Skeletal muscle tissue (tissue), 4 donors: Measurements from ENCODE around the gene ATP13A2. TPM values are rescaled to one million over a fixed set of nuclear protein-coding genes. Genes with fewer than 3 reads are reported as not detected.
A peak's percentile ranks its signal among the peaks of the same experiment; 100 is the strongest.

Experiments used
- H3K27ac ChIP-seq: one replicate; pipeline ENCODE4 v1.7.0; 2013; ENCODE audit warnings: mild to moderate bottlenecking, low read depth, low read length, inconsistent platforms
- H3K27me3 ChIP-seq, 3 donors: one replicate each; pipeline ENCODE4 v1.7.0; 2013; ENCODE audit warnings: low read length in 3 of 3; ENCODE audit not compliant: control insufficient read depth in 3 of 3, insufficient read depth in 3 of 3
- H3K36me3 ChIP-seq, 3 donors: one replicate each; pipeline ENCODE4 v1.7.0; 2013; ENCODE audit warnings: low read length in 3 of 3; ENCODE audit not compliant: control insufficient read depth in 3 of 3, insufficient read depth in 3 of 3
- H3K4me1 ChIP-seq, 3 donors: one replicate each; pipeline ENCODE4 v1.7.0; 2013; ENCODE audit warnings: low read length in 3 of 3, mild to moderate bottlenecking in 3 of 3; ENCODE audit not compliant: control insufficient read depth in 3 of 3, insufficient read depth in 3 of 3
- H3K4me3 ChIP-seq, 3 donors: one replicate each; pipeline ENCODE4 v1.7.0; 2013; ENCODE audit warnings: low read length in 3 of 3
- H3K9ac ChIP-seq, 3 donors: one replicate each; pipeline ENCODE4 v1.7.0; 2013; ENCODE audit warnings: low read length in 3 of 3, mild to moderate bottlenecking in 3 of 3, moderate library complexity in 2 of 3, low read depth in 1 of 3
- H3K9me3 ChIP-seq, 3 donors: one replicate each; pipeline ENCODE4 v1.7.0; 2013; ENCODE audit warnings: low read length in 3 of 3; ENCODE audit not compliant: control insufficient read depth in 3 of 3
- total RNA-seq: library from RNA; depleted of rRNA; stranded (reverse); fragments of >200 nt; gene quantifications from one replicate; pipeline ENCODE4 v1.2.3, GENCODE V29; 2014
- donor health status: Osteomylitis.

ATP13A2 gene
- total RNA-seq, 1 donor from 2014 or later = 8.9 TPM

DNA sequence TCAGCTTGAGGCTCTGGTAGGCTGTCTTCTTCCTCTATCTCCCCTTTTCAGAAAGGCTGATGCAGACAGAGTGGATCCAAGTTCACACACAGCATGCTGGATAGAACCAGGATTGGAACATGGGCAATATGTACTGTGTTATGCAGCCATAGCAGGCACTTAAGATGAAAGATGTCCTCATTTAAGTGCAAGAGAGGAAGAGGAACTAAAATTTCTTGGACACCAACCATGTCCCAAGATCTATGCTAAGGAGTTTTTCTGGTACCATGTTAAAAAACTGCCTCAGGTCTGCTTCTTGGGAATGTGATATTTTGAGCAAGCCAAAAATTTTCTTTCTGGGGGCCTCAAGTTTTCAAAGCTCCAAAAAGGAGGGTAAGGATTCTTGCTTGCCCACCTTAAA is 40.9 kb upstream of the ATP13A2 start:
- Histone ChIP-seq H3K36me3 (peaks cover 4 to 11% (median 8%) of the 10 kb centered on the region in 3 donors), H3K27ac (peak overlapping the region; percentile 96), H3K4me1 (peaks cover 23 to 41% (median 29%) of the 10 kb centered on the region in 3 donors), H3K9ac (peak overlapping the region; percentile 93 to 99 (median 95)), H3K27me3 (no peaks in the 10 kb centered on the region), H3K4me3 (peak overlapping the region; percentile 93 to 99 (median 99)), H3K9me3 (no peaks in the 10 kb centered on the region)

DNA sequence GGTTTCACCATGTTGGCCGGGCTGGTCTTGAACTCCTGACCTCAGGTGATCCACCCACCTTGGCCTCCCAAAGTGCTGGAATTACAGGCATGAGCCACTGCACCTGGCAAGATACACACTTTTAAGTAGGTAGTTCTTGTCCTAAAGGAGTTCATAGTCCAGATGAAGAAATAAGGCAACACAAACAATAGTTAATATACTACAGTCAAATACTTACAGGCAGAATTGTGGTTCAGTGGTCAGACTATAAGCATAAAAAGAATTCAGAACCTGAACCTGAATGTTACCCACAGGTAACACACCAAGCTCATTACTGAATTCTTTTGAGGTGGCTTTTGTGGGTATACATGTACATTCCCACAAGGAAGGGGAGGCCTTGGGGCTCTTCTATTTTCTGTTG is 40.3 kb upstream of the ATP13A2 start:
- Histone ChIP-seq H3K9me3 (no peaks in the 10 kb centered on the region), H3K27ac (no peak overlapping the region), H3K9ac (peak overlapping the region in 1 of 3 donors; percentile 93), H3K27me3 (no peaks in the 10 kb centered on the region), H3K4me3 (no peak overlapping the region), H3K4me1 (peaks cover 23 to 41% (median 29%) of the 10 kb centered on the region in 3 donors), H3K36me3 (peaks cover 4 to 11% (median 8%) of the 10 kb centered on the region in 3 donors)

DNA sequence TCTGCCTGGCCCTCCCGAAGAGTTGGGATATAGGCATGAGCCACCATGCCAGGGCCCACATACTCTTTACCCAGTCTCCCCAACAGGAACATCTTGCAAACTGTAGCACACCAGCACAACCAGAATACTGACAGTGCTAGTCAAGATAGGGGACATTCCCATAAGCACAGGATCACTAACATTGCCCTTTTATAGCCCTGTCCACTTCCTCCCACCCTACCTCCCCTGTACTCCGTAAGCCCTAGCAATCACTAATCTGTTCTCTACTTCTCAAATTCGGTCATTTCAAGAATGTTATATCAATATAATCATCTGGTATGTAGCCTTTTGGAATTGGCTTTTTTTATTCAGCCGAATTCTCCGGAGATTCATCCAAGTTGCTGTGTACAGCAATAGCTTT is 36.2 kb upstream of the ATP13A2 start:
- Histone ChIP-seq H3K4me3 (no peak overlapping the region), H3K36me3 (peaks cover 11 to 21% (median 20%) of the 10 kb centered on the region in 3 donors), H3K9ac (no peak overlapping the region), H3K4me1 (peaks cover 12 to 30% (median 25%) of the 10 kb centered on the region in 3 donors), H3K27me3 (no peaks in the 10 kb centered on the region), H3K27ac (no peak overlapping the region), H3K9me3 (no peaks in the 10 kb centered on the region)

DNA sequence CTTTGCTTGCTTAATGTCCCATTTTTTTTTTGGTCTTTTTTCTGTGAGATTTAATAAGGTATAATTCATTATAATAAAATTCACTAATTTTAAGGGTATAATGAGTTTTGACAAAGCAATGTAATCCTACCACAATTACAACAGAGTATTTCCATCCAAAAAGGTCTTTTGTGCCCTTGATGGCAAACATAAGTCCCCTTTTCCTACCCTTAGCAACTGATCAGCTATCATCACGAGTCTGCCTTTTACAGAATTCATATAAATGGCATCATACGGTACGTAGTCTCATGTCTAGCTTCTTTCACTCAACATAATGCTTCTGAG is 34.6 kb upstream of the ATP13A2 start:
- H3K36me3 ChIP-seq = peaks cover 13 to 26% (median 22%) of the 10 kb centered on the region in 3 donors
- no peak overlapping the region for H3K4me3 ChIP-seq
- no peak overlapping the region for H3K27ac ChIP-seq
- no peaks in the 10 kb centered on the region for H3K27me3 ChIP-seq
- H3K9ac ChIP-seq = no peak overlapping the region
- no peaks in the 10 kb centered on the region for H3K9me3 ChIP-seq
- H3K4me1 ChIP-seq = peaks cover 2 to 16% (median 11%) of the 10 kb centered on the region in 3 donors

DNA sequence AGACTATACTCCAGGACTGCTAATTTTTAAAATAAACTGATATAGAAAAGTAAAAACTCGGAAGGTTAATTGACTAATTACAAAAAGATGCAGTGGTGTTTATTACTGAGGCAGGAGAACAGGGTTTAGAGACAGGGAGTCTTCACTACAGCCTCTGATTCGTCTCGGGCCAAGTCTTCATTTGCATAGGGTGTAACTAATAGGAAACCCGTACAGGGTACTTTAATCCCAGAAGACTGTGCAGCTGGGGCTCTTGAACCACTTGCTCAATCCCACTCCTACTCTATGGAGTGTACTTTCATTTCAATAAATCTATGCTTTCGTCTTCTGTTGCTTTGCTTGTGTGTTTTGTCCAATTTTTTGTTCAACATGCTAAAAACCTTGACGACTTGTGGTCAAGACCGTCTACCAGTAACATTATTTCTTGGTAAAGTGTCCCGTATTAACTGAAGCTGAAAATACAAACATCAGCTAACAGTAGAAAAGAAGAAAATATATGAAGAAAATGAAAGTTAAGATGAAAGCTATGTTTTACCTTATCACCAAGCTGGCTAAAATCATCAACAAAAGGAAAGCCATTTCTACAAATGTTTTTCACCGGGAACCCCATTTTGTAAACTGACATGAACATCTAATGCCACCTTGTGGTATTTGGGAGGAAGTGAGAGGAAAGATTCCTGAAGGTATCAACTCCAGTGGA is 34.1 kb upstream of the ATP13A2 start:
- peaks cover 2 to 11% (median 9%) of the 10 kb centered on the region in 3 donors for H3K4me1 ChIP-seq
- no peaks in the 10 kb centered on the region for H3K27me3 ChIP-seq
- peak overlapping the region; percentile 25 for H3K27ac ChIP-seq
- H3K9me3 ChIP-seq = no peaks in the 10 kb centered on the region
- peak overlapping the region in 1 of 3 donors; percentile 34 for H3K9ac ChIP-seq
- H3K4me3 ChIP-seq = peak overlapping the region in 1 of 3 donors; percentile 43
- H3K36me3 ChIP-seq = peaks cover 13 to 28% (median 24%) of the 10 kb centered on the region in 3 donors

DNA sequence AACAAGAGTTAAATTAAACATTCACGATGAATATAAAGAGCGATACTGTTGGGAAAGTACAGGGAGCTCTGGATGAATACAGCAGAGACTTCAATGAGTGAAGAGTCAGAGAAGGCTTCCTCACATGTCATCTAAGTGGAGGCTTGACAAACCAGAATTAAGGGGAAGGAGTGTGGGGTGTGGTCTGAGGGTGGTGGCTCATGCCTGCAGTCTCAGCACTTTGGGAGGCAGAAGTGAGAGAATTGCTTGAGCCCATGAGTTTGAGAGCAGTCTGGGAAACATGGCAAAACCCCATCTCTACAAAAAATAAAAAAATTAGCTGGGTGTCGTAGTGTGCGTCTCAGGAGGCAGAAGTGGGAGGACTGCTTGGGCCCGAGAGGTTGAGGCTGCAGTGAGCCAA is 33.4 kb upstream of the ATP13A2 start:
- peaks cover 2 to 11% (median 9%) of the 10 kb centered on the region in 3 donors for H3K4me1 ChIP-seq
- no peaks in the 10 kb centered on the region for H3K27me3 ChIP-seq
- peak overlapping the region; percentile 25 for H3K27ac ChIP-seq
- H3K9me3 ChIP-seq = no peaks in the 10 kb centered on the region
- H3K9ac ChIP-seq = no peak overlapping the region
- H3K36me3 ChIP-seq = peaks cover 13 to 30% (median 27%) of the 10 kb centered on the region in 3 donors
- H3K4me3 ChIP-seq = no peak overlapping the region

DNA sequence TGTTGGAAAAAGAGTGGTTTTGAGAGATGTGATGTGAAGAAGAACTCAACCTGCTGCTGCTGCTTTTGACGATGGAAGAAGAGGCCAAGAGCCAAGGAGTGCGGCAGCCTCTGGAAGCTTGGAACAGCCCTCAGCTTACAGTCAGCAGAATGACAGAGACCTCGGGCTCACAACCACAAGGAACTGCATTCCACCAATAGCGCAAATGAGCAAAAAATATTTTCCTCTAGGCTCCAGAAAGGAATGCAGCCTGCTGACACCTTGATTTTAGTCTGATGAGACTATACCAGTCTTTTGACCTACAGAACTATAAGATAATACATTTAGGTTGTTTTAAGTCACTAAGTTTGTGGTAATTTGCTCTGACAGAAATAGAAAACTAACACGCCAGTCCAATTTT is 31.9 kb upstream of the ATP13A2 start:
- H3K27ac ChIP-seq = no peak overlapping the region
- H3K9me3 ChIP-seq = no peaks in the 10 kb centered on the region

DNA sequence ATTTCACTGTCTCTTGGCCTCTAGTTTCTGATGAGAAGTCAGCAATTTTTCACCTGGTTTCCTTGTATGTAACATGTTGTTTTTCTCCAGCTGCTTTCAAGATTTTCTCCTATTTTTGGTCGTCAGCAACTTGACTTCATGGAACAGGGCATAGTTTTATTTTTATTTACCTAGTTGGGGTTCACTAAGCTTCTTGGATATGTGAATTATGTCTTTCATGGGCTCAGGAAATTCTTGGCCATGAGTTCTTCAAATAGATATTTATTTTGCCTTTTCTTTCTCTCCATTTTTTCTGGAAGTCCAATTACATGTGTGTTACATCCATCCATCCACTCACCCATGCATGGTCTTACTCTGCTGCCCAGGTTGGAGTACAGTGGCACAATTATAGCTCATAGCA is 28.4 kb upstream of the ATP13A2 start:
- Histone ChIP-seq H3K9ac (no peak overlapping the region), H3K36me3 (peaks cover 10 to 37% (median 33%) of the 10 kb centered on the region in 3 donors), H3K27me3 (no peaks in the 10 kb centered on the region), H3K9me3 (no peaks in the 10 kb centered on the region), H3K4me3 (no peak overlapping the region), H3K4me1 (no peaks in the 10 kb centered on the region), H3K27ac (no peak overlapping the region)

More for the DNA sequence above, 31.9 kb upstream of the ATP13A2 start:
- peaks cover 10 to 32% (median 30%) of the 10 kb centered on the region in 3 donors for H3K36me3 ChIP-seq
- H3K4me3 ChIP-seq = no peak overlapping the region
- peak overlapping the region in 1 of 3 donors; percentile 12 for H3K9ac ChIP-seq
- H3K4me1 ChIP-seq = peaks cover 0 to 9% (median 5%) of the 10 kb centered on the region in 3 donors
- no peaks in the 10 kb centered on the region for H3K27me3 ChIP-seq

DNA sequence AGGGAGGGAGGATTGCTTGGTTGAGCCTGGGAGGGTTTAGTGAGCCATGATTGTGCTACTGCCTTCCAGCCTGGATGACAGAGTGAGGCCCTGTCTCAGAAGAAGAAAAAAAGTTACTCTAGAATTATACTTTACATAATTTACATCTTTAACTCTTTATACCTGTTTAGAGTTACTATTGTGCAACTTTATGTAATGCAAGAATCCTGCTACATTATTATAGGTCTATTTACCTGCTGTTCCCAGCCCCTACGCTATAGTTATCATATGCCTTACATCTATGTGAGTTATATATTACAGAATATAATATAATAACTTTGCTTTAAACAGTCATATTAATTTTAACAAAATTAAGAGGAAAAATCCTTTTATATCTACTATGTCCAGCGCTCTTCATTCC is 27.8 kb upstream of the ATP13A2 start:
- Histone ChIP-seq H3K4me1 (no peaks in the 10 kb centered on the region), H3K9ac (no peak overlapping the region), H3K9me3 (no peaks in the 10 kb centered on the region), H3K36me3 (peaks cover 8 to 35% (median 32%) of the 10 kb centered on the region in 3 donors), H3K27ac (no peak overlapping the region), H3K27me3 (no peaks in the 10 kb centered on the region), H3K4me3 (no peak overlapping the region)

DNA sequence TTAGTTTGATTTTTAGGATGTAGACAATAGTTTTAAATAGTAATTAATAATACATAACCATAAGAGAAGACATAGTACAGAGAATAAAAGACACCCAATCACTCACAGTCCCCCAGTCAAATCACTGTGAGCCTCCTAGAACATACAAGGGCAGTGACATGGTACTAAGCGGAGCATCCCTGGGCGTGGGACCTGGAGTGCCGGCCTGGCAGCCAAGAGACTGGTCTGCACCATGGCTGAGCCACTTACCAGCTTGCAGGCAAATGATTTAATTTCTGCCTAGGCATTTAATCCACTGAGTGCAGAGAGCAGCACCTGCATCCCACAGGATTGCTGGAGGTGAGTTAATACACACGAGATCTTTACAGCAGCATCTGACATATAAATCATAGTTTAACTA is 21.8 kb upstream of the ATP13A2 start:
- Histone ChIP-seq H3K4me3 (no peak overlapping the region), H3K27ac (no peak overlapping the region), H3K27me3 (no peaks in the 10 kb centered on the region), H3K4me1 (no peaks in the 10 kb centered on the region), H3K36me3 (peaks cover 10 to 31% (median 23%) of the 10 kb centered on the region in 3 donors), H3K9me3 (no peaks in the 10 kb centered on the region), H3K9ac (no peak overlapping the region)
